Measurements from ENCODE around the gene EEF1G.

DNA sequence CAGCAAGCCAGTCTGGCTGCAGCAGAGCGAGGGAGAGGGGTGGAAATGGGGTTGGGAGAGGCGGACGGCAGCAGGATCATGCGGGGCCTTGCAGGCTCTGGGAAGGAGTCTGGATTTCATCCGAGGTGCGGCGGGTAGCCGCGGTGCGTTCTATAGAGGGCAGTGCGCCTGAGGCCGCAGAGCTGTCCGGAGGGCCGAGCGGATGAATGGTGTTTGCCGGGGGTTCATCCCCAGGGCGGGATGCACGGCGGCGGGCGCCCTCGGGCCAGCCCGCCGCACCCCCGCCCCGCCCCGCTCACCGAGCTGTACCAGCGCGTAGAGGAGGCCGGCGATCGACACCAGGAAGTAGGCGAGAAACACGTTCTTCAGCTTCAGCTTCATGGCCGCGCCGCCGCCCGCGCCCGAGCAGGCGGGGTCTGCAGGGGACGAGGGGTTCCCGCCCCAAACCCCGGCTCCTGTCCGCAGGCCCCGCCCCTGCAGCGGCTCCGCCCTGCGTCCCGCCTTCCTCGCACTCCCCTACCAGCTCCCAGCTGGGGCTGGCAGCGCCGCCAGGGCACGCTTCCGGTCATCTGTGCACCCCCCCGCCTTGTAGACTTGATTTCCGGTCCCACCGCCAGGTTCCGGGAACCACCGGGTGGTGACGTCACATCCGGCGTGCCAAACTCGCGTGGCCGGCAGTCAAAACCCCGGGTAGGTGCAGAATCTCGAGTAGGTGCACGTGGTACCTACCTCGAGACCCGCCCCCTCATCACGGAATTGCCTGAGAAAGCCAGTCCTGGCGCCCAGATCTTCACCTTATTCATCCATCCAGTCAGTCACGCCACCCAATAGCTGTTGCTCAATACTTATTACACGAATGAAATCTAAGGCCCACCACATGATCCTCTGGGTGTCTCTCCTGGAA is 48.1 kb upstream of the EEF1G start, which contains the start of gene B3GAT3:
- TF ChIP-seq, protein P1, sequence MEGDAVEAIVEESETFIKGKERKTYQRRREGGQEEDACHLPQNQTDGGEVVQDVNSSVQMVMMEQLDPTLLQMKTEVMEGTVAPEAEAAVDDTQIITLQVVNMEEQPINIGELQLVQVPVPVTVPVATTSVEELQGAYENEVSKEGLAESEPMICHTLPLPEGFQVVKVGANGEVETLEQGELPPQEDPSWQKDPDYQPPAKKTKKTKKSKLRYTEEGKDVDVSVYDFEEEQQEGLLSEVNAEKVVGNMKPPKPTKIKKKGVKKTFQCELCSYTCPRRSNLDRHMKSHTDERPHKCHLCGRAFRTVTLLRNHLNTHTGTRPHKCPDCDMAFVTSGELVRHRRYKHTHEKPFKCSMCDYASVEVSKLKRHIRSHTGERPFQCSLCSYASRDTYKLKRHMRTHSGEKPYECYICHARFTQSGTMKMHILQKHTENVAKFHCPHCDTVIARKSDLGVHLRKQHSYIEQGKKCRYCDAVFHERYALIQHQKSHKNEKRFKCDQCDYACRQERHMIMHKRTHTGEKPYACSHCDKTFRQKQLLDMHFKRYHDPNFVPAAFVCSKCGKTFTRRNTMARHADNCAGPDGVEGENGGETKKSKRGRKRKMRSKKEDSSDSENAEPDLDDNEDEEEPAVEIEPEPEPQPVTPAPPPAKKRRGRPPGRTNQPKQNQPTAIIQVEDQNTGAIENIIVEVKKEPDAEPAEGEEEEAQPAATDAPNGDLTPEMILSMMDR (IDR thresholded peaks at IDR 0.05) = no peak
- TF ChIP-seq POLR2A (IDR thresholded peaks at IDR 0.05) = peak; percentile 76
- peak; percentile 85 to 97 (median 94) for TF ChIP-seq POLR2AphosphoS5 (IDR thresholded peaks at IDR 0.05)

Measured in sigmoid colon (tissue), 4 donors.